GM18505 (cell line): ENCODE data around the gene COG2.

Experiments
- ATAC-seq: cut with Tn5 transposase; IDR thresholded peaks from one replicate; pipeline ENCODE4 v1.9.1; 2021; ENCODE audit not compliant: unreplicated experiment
- POLR2A ChIP-seq: IDR thresholded peaks from 4 replicates; pipeline ENCODE4 v1.6.1; 2011; ENCODE audit warnings: borderline replicate concordance; ENCODE audit not compliant: insufficient read depth, insufficient read length; ENCODE audit errors: extremely low read depth

COG2 gene

DNA sequence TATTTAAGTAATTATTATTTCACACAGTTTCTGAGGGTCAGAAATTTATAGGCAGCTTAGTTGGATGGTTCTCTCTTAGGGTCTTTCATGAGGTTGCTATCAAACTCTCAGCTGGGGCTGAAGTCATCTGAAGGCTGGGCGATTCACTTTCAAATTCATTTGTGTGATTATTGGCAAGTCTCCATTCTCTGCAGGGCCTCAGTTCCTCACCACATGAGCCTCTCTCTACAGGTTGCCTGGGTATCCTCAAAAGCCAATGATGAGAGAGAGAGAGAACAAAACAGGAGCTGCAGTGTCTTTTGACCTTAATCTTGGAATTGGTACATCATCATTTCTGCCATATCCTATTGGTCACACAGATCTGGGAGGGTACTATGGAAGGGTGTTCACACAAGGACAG lies 29.6 kb upstream of the COG2 start:
- ATAC-seq: no peak

DNA sequence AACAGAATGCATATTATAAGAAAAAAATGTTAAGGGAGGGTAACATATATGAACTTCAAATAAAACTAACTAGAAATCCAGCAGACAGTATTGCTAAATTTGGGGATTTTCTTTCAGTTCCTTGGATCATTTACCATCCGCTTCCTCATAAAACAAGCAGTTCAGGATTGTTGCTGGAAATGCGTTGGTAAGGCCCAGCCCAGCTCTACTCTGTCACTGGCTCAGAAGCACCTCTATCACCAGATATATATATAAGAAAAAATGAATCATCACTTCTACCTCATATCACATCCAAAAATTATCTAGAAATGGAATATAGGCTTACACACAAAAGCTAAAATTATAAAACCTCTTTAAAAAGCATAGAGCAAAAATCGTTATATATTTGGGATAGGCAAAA lies 28.2 kb upstream of the COG2 start:
- no peak for TF ChIP-seq POLR2A
- ATAC-seq: no peak

More for the DNA sequence above, 29.6 kb upstream of the COG2 start:
- TF ChIP-seq POLR2A: no peak

DNA sequence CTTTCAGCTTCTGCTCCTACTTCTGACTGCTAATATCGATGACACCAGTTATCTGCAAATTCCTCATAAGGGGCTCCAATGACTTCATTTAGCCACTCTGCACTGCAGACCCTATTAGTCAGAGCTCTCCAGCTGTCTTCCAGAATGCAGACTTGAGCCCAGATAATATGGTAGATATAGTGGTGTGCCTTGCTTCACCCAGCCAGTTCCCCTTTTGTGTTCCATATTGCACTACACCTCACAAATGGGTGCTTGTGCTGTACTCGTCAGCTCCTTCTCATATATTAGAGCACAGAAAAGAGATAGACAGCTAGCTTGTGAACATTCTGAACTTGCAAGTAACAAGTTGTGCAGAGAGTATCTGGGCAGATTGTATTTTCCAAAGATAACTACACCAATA lies 23.7 kb upstream of the COG2 start:
- ATAC-seq: no peak
- no peak for TF ChIP-seq POLR2A

DNA sequence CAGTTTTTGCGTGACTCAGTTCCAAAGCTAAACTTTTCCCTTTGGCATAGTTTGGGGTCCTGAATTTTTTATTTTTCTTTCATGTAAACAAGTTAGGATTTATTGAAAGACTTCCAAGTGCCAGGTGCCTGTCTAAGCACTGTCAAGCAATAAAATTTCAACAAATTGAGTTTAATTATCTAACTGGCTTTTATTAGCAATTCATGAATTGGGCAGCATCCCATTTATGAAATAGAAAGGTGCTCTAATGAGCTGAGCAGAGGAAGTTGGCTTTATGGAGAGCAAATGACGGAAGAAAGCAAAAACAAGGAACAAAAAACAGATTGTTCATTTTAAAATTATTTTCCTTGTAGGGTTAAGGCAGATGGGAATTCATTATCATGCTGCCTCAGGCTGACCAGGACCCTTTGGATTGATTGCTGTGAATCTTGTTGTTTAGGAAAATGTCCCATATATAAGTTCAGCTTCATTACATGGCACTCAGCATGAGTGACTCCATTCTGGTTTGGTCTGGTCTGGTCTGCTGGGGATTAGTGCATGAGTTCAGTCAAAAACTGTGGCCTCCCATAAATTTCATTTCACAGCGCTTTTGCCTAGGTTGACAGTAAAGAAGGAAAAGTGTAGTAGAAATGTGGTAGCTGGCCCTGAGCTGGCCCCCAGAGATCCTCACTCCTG lies 21.5 kb upstream of the COG2 start:
- no peak for ATAC-seq
- TF ChIP-seq POLR2A: no peak

DNA sequence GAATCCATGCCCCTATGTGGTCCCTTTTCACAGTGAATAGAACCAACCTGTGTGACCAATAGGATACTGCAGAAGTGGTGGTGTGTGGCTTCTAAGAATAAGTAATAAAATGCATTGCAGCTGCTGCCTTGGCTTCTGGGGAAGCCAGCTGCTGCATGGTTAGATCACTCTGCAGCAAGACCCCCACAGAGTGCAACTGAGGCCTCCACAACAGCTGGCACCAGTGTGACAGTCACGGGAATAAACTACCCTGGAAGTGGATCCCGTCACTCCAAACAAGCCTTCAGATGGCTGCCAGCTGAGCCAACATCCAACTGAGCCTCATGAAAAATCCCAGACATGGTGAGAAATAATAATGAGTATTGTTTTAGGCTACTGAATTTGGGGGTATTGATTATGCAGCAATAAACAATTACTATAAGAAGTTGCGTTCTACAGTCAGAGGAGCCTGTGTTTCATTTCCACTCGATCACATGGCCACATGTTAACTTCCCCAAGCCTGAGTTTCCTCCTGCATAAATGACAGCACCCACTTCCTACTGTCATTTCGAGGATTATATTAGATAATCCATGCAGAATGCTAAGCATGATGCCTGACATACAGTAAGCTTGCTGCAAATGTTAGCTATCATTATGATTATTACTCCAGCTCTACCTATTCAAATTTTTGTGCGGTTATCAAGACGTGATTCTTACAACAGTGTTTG lies 20.8 kb upstream of the COG2 start:
- no peak for TF ChIP-seq POLR2A
- no peak for ATAC-seq

DNA sequence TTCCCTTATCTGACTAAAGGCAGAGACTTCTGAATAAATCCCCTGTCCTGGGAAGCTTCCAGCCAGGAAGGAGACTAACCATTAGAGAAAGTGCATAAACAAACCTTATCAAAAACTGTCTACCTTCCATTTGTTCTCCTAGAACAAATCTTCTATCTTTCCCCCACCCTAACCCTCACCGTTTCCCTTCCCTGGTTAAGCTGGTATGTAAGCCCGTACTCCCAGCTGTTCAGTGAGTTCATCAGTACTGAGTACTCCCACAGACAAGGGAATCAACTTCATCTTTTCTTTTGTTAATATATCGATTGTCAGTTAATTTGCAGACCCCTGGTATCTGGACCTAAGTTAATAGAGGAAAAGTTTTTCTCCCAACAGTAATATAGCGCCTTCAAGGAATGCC lies 20.1 kb upstream of the COG2 start:
- no peak for ATAC-seq
- no peak for TF ChIP-seq POLR2A

DNA sequence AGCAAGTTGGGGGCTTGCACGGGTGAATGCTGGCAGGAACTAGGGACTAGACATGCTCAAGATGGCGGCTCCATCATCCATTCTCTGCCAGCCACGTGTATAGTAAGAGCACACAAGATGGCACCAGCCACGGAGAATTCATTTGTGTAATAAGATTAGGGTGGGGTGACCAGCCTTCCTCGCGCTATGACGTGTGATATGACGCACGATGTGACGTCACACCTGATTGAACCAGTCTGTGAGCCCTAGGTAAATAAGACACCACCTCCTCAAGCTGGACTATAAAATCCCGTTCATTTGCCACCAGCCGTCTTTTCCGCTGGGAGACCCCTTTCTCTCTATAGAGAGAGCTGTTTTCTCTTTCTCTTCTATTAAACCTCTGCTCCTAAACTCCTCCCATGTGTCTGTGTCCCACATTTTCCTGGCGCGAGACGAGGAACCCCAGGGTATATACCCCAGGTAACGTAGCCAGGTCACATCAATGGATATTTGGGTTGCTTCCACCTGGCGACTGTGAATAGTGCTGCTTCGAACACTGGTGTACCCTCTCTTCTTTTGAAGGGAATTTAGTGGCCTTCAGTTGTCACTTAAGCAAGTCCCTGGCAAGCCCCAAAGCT lies 18.1 kb upstream of the COG2 start:
- no peak for TF ChIP-seq POLR2A

DNA sequence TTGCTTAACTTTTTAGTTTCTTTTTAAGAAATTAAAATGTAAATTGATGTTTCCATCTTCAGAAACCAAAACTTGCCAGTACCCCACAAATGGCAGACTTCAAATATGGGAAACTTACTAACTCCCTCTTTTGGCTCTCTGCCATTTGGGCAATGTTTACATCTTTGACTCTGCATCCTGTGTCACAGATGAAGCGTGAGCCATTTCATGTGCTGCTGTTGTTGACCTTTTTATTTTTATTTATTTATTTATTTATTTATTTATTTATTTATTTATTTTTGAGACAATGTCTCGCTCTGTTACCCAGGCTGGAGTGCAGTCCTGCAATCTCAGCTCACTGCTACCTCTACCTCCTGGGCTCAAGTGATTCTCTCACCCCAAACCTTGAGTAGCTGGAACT lies 16.0 kb upstream of the COG2 start:
- ATAC-seq: no peak
- no peak for TF ChIP-seq POLR2A

More for the DNA sequence above, 18.1 kb upstream of the COG2 start:
- no peak for ATAC-seq

DNA sequence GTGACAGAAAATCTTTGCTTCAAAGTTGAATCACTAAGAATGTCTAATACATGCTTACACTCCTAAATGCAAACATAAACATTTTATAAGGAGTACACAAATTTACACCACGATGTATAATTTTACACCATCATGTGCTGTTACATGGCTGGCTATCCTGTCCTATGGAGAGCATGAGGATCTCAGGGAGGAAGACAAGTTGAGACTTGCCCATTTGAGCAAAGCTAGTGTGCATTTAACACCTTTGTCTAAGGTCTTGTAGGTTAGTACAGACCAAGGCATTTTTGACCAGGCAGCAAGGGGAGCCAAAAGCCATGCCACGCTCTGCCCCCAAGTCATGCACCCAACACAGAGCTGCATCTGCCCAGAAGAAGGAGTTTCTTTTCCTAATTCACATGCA lies 14.5 kb upstream of the COG2 start:
- ATAC-seq: no peak
- TF ChIP-seq POLR2A: no peak

DNA sequence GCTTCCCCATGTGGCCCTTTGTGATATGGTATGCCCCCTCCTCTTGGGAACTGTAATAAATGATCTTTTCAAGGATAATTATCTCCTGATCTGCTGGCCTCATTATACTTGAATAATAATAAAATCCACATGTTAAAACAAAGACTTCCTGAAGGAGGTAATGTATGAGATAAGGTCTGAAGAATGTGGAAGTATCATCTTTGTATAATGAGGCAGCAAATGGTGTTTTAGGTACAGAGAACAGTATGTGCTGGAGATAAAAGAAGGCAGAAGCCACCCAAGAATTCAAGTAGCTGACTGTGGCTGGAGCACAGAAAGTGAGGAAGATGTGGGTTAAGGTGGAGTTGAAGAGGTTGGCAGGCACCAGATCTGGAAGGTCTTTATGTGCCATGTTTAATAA lies 12.8 kb upstream of the COG2 start:
- no peak for ATAC-seq
- TF ChIP-seq POLR2A: no peak

DNA sequence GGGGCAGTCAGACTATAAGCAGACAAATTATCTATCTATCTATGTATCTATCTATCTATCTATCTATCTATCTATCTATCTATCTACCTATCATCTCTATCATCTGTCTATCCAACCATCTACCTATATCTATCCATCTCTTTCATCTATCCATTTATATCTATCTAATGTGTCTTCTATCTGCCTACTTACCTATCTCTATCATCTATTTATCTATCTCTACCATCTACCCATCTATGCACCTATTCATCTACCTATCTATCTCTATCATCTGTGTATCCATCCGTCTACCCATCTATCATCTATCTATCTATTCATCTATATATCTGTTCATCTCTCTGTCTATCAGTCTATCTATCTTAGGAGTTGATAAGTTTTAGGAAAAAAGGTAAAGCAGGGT lies 10.8 kb upstream of the COG2 start:
- no peak for ATAC-seq
- TF ChIP-seq POLR2A: no peak

DNA sequence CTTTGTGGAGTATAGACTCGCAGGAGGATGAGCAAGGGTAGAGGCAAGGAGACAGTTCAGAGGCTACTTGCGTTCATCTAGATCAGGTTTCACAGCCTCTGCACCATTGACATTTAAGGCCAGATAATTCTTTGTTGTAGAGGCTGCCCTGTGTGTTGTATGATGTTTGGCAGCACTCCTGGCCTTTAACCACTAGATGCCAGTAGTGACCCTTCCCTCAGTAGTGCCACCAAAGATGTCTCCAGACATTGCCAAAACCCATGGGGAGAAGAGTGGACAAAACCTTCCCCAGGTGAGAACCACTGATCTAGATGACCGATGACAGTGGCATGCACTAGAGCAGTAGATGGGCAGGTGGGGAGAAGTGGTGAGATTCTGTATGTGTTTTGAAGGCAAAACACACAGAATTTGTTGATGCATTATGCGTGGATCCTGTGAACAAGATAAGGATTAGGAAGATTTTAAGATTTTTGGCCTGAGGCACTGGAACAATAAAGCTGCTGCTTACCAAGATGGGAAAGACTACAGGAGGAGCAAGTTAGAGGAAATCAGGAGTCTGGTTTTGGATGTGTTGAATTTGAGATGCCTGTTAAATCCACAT lies 9.9 kb upstream of the COG2 start:
- no peak for ATAC-seq
- no peak for TF ChIP-seq POLR2A

DNA sequence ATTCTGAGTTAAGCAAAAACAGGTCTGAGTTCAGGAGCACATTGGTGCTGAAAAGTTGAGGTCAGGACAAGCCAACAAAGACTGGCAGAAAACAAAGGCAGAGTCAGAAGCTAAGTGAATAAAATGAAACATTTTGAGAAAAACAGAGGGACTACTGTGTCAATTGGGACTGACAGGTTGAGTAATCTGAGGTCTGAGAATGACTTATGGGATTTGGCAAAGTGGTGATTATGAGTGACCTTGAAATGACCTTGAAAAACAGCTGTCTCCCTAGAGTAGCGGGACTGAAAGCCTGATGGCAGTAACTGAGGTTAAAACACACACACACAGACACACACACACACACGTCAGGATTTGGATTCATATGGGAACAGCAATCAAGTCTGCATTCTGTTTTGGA lies 8.8 kb upstream of the COG2 start:
- ATAC-seq: no peak
- TF ChIP-seq POLR2A: no peak

DNA sequence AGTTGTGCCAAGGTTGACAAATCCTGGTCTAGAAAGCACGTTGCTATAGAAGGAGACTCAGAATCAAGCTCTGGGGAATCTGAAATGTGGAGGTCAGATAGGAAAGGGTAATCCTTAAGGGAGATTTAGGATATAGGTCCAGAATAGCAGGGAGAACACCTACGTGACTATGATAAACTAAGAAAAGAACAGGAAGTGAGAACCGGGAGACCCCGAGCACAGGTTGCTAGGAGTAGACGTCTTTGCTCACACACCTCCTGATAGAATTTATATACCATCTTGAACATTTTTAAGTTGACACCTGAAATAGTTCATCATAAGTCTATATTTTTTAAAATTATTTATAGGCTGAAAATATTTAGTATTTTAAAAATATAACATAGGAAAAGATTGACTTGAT lies 7.9 kb upstream of the COG2 start:
- TF ChIP-seq POLR2A: no peak
- no peak for ATAC-seq
